H1 (cell line): ENCODE results near the gene SLC35F1. TPM values are rescaled to one million over a fixed set of nuclear protein-coding genes. Genes with fewer than 3 reads are reported as not detected.

Source experiments
- CTCF ChIA-PET: fragments of 300-600 bp; sonication (Branson Sonifier 250); formaldehyde crosslinking; loops from one replicate; lab custom pipeline; 2021; ENCODE audit not compliant: partially characterized antibody; lab: Charles Lee
- POLR2A ChIA-PET: fragments of 300-600 bp; sonication (Branson Sonifier 250); formaldehyde crosslinking; loops from one replicate; lab custom pipeline; 2021; ENCODE audit warnings: inconsistent platforms; ENCODE audit not compliant: partially characterized antibody; lab: Charles Lee
- DNase-seq, 2 experiments: peaks; one replicate each; pipeline versions ENCODE4 v3.0.0 to v3.0.0-alpha.2; 2010 to 2022; ENCODE audit warnings: low spot score in 2 of 2, low read depth in 1 of 2, mixed read lengths in 1 of 2
- FAIRE-seq: peaks from 2 replicates; lab custom pipeline; 2011; peaks lifted over from hg19 to GRCh38; lab: Jason Lieb, UNC
- H2AFZ ChIP-seq: 2 replicates; pipeline ENCODE4 v1.8.1; 2012; ENCODE audit warnings: low read length, inconsistent platforms
- H2AK5ac ChIP-seq: 2 replicates; pipeline ENCODE4 v1.6.1; 2013; ENCODE audit warnings: low read depth, low read length
- H2BK120ac ChIP-seq: replicated peaks from 2 replicates; pipeline ENCODE3; 2013; ENCODE audit warnings: low read depth, low read length, inconsistent platforms
- H2BK12ac ChIP-seq: 2 replicates; pipeline ENCODE4 v1.6.1; 2013; ENCODE audit warnings: low read depth, low read length
- H2BK15ac ChIP-seq: 2 replicates; pipeline ENCODE4 v1.6.1; 2013; ENCODE audit warnings: low read length
- H2BK20ac ChIP-seq: 2 replicates; pipeline ENCODE4 v1.6.1; 2013; ENCODE audit warnings: low read length
- H2BK5ac ChIP-seq: 2 replicates; pipeline ENCODE4 v1.6.1; 2013; ENCODE audit warnings: low read depth, low read length
- H3K14ac ChIP-seq: 2 replicates; pipeline ENCODE4 v1.6.1; 2013; ENCODE audit warnings: inconsistent platforms; ENCODE audit not compliant: insufficient read length
- H3K18ac ChIP-seq: 2 replicates; pipeline ENCODE4 v1.6.1; 2013; ENCODE audit warnings: low read length; ENCODE audit errors: extremely low read depth
- H3K23ac ChIP-seq: 2 replicates; pipeline ENCODE4 v1.6.1; 2013; ENCODE audit warnings: inconsistent platforms; ENCODE audit not compliant: insufficient read length
- H3K23me2 ChIP-seq: 2 replicates; pipeline ENCODE4 v1.6.1; 2013; ENCODE audit warnings: low read depth, low read length
- H3K27ac ChIP-seq: 2 replicates; pipeline ENCODE4 v1.6.1; 2011; ENCODE audit warnings: low read depth, low read length, inconsistent platforms
- H3K27me3 ChIP-seq, 4 experiments: replicated peaks in 1 of 4; 1 replicate in 1 of 4; 2 replicates in 3 of 4; pipeline versions ENCODE4 v1.6.1 to v1.8.1; 2011 to 2013; ENCODE audit warnings: low read length in 3 of 4, mild to moderate bottlenecking in 3 of 4, inconsistent platforms in 2 of 4, mixed read lengths in 2 of 4, moderate library complexity in 1 of 4; ENCODE audit not compliant: control insufficient read depth in 3 of 4, insufficient read depth in 3 of 4; ENCODE audit errors: extremely low read depth in 1 of 4
- H3K36me3 ChIP-seq, 4 experiments: 2 replicates each; pipeline versions ENCODE4 v1.6.1 to v1.8.1; 2011 to 2013; ENCODE audit warnings: mild to moderate bottlenecking in 4 of 4, low read length in 3 of 4, moderate library complexity in 2 of 4, control low read depth in 1 of 4, inconsistent platforms in 1 of 4; ENCODE audit not compliant: insufficient read depth in 4 of 4, control insufficient read depth in 2 of 4
- H3K4ac ChIP-seq: replicated peaks from 2 replicates; pipeline ENCODE3; 2013; ENCODE audit warnings: low read length, low read depth, mixed read lengths, inconsistent platforms; ENCODE audit not compliant: insufficient read length
- H3K4me1 ChIP-seq, 4 experiments: replicated peaks in 1 of 4; 1 replicate in 1 of 4; 2 replicates in 3 of 4; pipeline versions ENCODE4 v1.6.1 to v1.8.1; 2011 to 2013; ENCODE audit warnings: low read length in 3 of 4, inconsistent platforms in 2 of 4, mixed read lengths in 1 of 4; ENCODE audit not compliant: insufficient read depth in 4 of 4, control insufficient read depth in 3 of 4
- H3K4me2 ChIP-seq, 2 experiments: 2 replicates each; pipeline versions ENCODE4 v1.6.1 to v1.8.1; 2011 to 2013; ENCODE audit warnings: low read depth in 2 of 2, low read length in 2 of 2, control low read depth in 1 of 2, inconsistent platforms in 1 of 2, mild to moderate bottlenecking in 1 of 2; ENCODE audit not compliant: insufficient read depth in 1 of 2
- H3K4me3 ChIP-seq, 4 experiments: fragments of 200-600, 300-600 bp in 1 of 4; sonication (generic), shearing (Covaris generic), sonication (Bioruptor Twin) in 1 of 4; 2 replicates each; pipeline versions ENCODE4 v1.5.1 to v1.8.1; 2011 to 2016; ENCODE audit warnings: low read length in 4 of 4, low read depth in 3 of 4, control low read depth in 2 of 4, inconsistent platforms in 2 of 4, mild to moderate bottlenecking in 2 of 4, mixed read lengths in 1 of 4, moderate library complexity in 1 of 4; ENCODE audit not compliant: insufficient read depth in 2 of 4; ENCODE audit errors: extremely low read depth in 1 of 4
- H3K56ac ChIP-seq: replicated peaks from 2 replicates; pipeline ENCODE3; 2013; ENCODE audit warnings: low read depth, mild to moderate bottlenecking, mixed read lengths, low read length, inconsistent platforms; ENCODE audit not compliant: insufficient read length
- H3K79me1 ChIP-seq: 2 replicates; pipeline ENCODE4 v1.6.1; 2013; ENCODE audit warnings: low read depth, low read length, control low read depth
- H3K79me2 ChIP-seq, 2 experiments: 2 replicates each; pipeline versions ENCODE4 v1.6.1 to v1.8.1; 2012 to 2013; ENCODE audit warnings: low read length in 2 of 2, mild to moderate bottlenecking in 2 of 2, inconsistent platforms in 1 of 2; ENCODE audit not compliant: insufficient read depth in 2 of 2, control insufficient read depth in 1 of 2
- H3K9ac ChIP-seq, 4 experiments: replicated peaks in 1 of 4; 1 replicate in 1 of 4; 2 replicates in 3 of 4; pipeline versions ENCODE4 v1.6.1 to v1.8.1; 2011 to 2013; ENCODE audit warnings: low read depth in 3 of 4, low read length in 3 of 4, control low read depth in 2 of 4, mild to moderate bottlenecking in 2 of 4, moderate library complexity in 2 of 4, inconsistent platforms in 1 of 4; ENCODE audit errors: extremely low read depth in 1 of 4
- H3K9me3 ChIP-seq, 2 experiments: 2 replicates each; pipeline versions ENCODE4 v1.6.1 to v1.8.1; 2012 to 2013; ENCODE audit warnings: mild to moderate bottlenecking in 2 of 2, moderate library complexity in 2 of 2, control low read depth in 1 of 2, inconsistent platforms in 1 of 2, low read depth in 1 of 2, low read length in 1 of 2, mixed read lengths in 1 of 2; ENCODE audit not compliant: insufficient read depth in 2 of 2
- H4K20me1 ChIP-seq, 2 experiments: replicated peaks in 1 of 2; 2 replicates each; pipeline versions ENCODE3 to v1.8.1; 2011 to 2013; ENCODE audit warnings: inconsistent platforms in 2 of 2, low read length in 2 of 2, mild to moderate bottlenecking in 1 of 2; ENCODE audit not compliant: insufficient read depth in 2 of 2, control insufficient read depth in 1 of 2
- H4K5ac ChIP-seq: 2 replicates; pipeline ENCODE4 v1.6.1; 2013; ENCODE audit warnings: low read length, low read depth, mixed read lengths, inconsistent platforms; ENCODE audit not compliant: insufficient read length
- H4K8ac ChIP-seq: 2 replicates; pipeline ENCODE4 v1.8.0; 2013; ENCODE audit warnings: mild to moderate bottlenecking, moderate library complexity, low read length, inconsistent platforms; ENCODE audit not compliant: insufficient read depth; ENCODE audit errors: extremely low read depth
- H4K91ac ChIP-seq: replicated peaks from 2 replicates; pipeline ENCODE3; 2013; ENCODE audit warnings: low read length, mixed read lengths, inconsistent platforms; ENCODE audit not compliant: insufficient read length
- ATF3 ChIP-seq: IDR thresholded peaks from 2 replicates; pipeline ENCODE4 v1.6.1; 2011; ENCODE audit warnings: low read depth, mild to moderate bottlenecking, low read length; ENCODE audit not compliant: insufficient read depth
- BACH1 ChIP-seq: IDR thresholded peaks from 2 replicates; pipeline ENCODE4 v1.6.1; 2012; ENCODE audit warnings: low read length, improper control_type of control experiment
- CHD2 ChIP-seq: IDR thresholded peaks from 2 replicates; pipeline ENCODE4 v1.6.1; 2012; ENCODE audit warnings: low read length, improper control_type of control experiment
- CTCF ChIP-seq, 3 experiments: IDR thresholded peaks; 1 replicate in 2 of 3; 2 replicates in 1 of 3; pipeline versions ENCODE4 v1.5.1 to v1.6.1; 2011; ENCODE audit warnings: low read length in 3 of 3, mild to moderate bottlenecking in 3 of 3, inconsistent platforms in 2 of 3, low read depth in 1 of 3, moderate library complexity in 1 of 3; ENCODE audit not compliant: insufficient read depth in 1 of 3; ENCODE audit errors: control extremely low read depth in 1 of 3
- HDAC2 ChIP-seq, 2 experiments: fragments of 300-600 bp in 1 of 2; sonication (generic) in 1 of 2; IDR thresholded peaks; 2 replicates each; pipeline ENCODE4 v1.6.1; 2011 to 2012; ENCODE audit warnings: low read depth in 2 of 2, low read length in 2 of 2, mild to moderate bottlenecking in 2 of 2, moderate library complexity in 2 of 2, borderline replicate concordance in 1 of 2, inconsistent platforms in 1 of 2
- KDM4A ChIP-seq: IDR thresholded peaks from one replicate; pipeline ENCODE4 v1.7.1; 2012; ENCODE audit warnings: low read depth, mild to moderate bottlenecking, moderate library complexity, low read length, inconsistent platforms; ENCODE audit not compliant: severe bottlenecking
- PHF8 ChIP-seq: fragments of 200-600 bp; sonication (generic); conservative IDR thresholded peaks from 2 replicates; pipeline ENCODE4 v1.7.1; 2012; ENCODE audit warnings: low read depth, mild to moderate bottlenecking, inconsistent platforms, low read length, moderate library complexity
- SP1 ChIP-seq: IDR thresholded peaks from 2 replicates; pipeline ENCODE4 v1.6.1; 2011; ENCODE audit warnings: low read depth, low read length
- SP2 ChIP-seq: IDR thresholded peaks from 2 replicates; pipeline ENCODE4 v1.6.1; 2012; ENCODE audit warnings: mild to moderate bottlenecking, low read length, inconsistent platforms
- WGBS, 2 experiments: shearing (Covaris generic) in 1 of 2; methylation state at CpG; one replicate each; pipeline versions ENCODE4 v1.1.6 to v1.1.7; 2013 to 2015; ENCODE audit warnings: low lambda C conversion rate in 2 of 2, mixed read lengths in 2 of 2, inconsistent platforms in 1 of 2, low coverage in 1 of 2, missing lambda C conversion rate in 1 of 2; ENCODE audit not compliant: insufficient replicate concordance in 2 of 2, insufficient coverage in 1 of 2, insufficient read length in 1 of 2; ENCODE audit errors: extremely low coverage in 1 of 2, missing lambda C conversion rate in 1 of 2; 5-methylcytosine and 5-hydroxymethylcytosine counted together
- polyA plus RNA-seq, 7 experiments: library from polyadenylated mRNA; depleted of rRNA in 3 of 7; stranded (reverse) in 5 of 7; unstranded in 2 of 7; fragments of >200 nt in 5 of 7; fragments of 200-250 nt in 2 of 7; gene quantifications; 1 replicate in 5 of 7; 2 replicates in 1 of 7; 4 replicates in 1 of 7; pipeline versions ENCODE4 v1.2.1 to v1.2.3, GENCODE V29; 2011 to 2013; ENCODE audit warnings: missing spikeins in 2 of 7, mixed read lengths in 2 of 7
- total RNA-seq: library from RNA; stranded (reverse); fragmentation: NEBNext Ultra II Directional; extraction: Animal tissue kit (Norgen Biotek cat#: 25700); gene quantifications from 2 replicates; pipeline ENCODE4 v1.2.1, GENCODE V29; 2021

The SLC35F1 gene
- total and polyA plus RNA-seq, 2 of the 8 experiments (the other 6 are each of a cell fraction or from before 2014, with no cell fraction given): 7.0 to 10.0 TPM

GRCh38 chr6:118319894-118320649, 413.0 kb downstream of the SLC35F1 start:
- Histone ChIP-seq H3K79me1 (no peaks in the 10 kb centered on the region), H3K23me2 (no peaks in the 10 kb centered on the region), H3K36me3 (no peaks in the 10 kb centered on the region), H3K27me3 (no peaks in the 10 kb centered on the region), H2AK5ac (no peak overlapping the region), H2BK12ac (no peak overlapping the region), H2BK5ac (no peak overlapping the region), H3K9me3 (no peaks in the 10 kb centered on the region), H2BK120ac (no peak overlapping the region), H3K18ac (no peak overlapping the region), H3K4me3 (no peak overlapping the region), H3K27ac (no peak overlapping the region), H4K91ac (no peak overlapping the region), H3K56ac (no peak overlapping the region), H2BK20ac (0 out of 2 replicates have a peak overlapping the region, but pooled peaks have one; percentile 64), H4K20me1 (no peaks in the 10 kb centered on the region), H3K23ac (no peak overlapping the region), H3K4me1 (peaks cover 0 to 9% (median 4%) of the 10 kb centered on the region in 4 experiments; a peak in 5 of 7 replicates), H3K9ac (no peak overlapping the region), H2AFZ (no peak overlapping the region), H3K14ac (no peak overlapping the region), H3K4ac (no peak overlapping the region), H3K79me2 (no peaks in the 10 kb centered on the region), H2BK15ac (no peak overlapping the region), H4K5ac (no peak overlapping the region), H4K8ac (no peak overlapping the region), H3K4me2 (no peak overlapping the region)
- ChIA-PET CTCF (interaction anchor here (0.5 to 1.4 kb wide), 5 partner anchors 12 to 292 kb away, joined by 3 to 5 read pairs (median 3); no protein-coding TSS in a partner anchor), POLR2A (interaction anchor here (1.0 kb wide), 1 partner anchor 13 kb away, joined by 3 read pairs; no protein-coding TSS in a partner anchor)
- FAIRE-seq (no peak), DNase-seq (no peak)
- WGBS, 2 experiments: 91% methylated on average over 5 of the region's 5 CpGs; no CpG with 5 or more reads in 1 of the 2 experiments
- TF ChIP-seq SP1: no peak
- TF ChIP-seq SP2: no peak
- no peak for TF ChIP-seq HDAC2 (IDR thresholded peaks at IDR 0.05; ENCODE audit: borderline replicate concordance in 1 of 2, low read depth in 2 of 2, low read length in 2 of 2)
- TF ChIP-seq CHD2: no peak
- no peak for TF ChIP-seq BACH1
- no peak for TF ChIP-seq KDM4A
- peak in 2 of 3 experiments; percentile 20 to 23; a peak in 2 of 4 replicates for TF ChIP-seq CTCF (IDR thresholded peaks at IDR 0.05; ENCODE audit: control extremely low read depth in 1 of 3, insufficient read depth in 1 of 3, low read depth in 1 of 3, low read length in 3 of 3)
- TF ChIP-seq PHF8: no peak
- no peak for TF ChIP-seq ATF3
